ENCODE results near the gene PPFIA3.
A peak's percentile ranks its signal among the peaks of the same experiment; 100 is the strongest.
"Not testable (repeated sequence)": the region's sequence is repeated elsewhere in the genome, so short reads cannot be mapped to it uniquely, and the experiment has no call there.

The PPFIA3 gene

DNA sequence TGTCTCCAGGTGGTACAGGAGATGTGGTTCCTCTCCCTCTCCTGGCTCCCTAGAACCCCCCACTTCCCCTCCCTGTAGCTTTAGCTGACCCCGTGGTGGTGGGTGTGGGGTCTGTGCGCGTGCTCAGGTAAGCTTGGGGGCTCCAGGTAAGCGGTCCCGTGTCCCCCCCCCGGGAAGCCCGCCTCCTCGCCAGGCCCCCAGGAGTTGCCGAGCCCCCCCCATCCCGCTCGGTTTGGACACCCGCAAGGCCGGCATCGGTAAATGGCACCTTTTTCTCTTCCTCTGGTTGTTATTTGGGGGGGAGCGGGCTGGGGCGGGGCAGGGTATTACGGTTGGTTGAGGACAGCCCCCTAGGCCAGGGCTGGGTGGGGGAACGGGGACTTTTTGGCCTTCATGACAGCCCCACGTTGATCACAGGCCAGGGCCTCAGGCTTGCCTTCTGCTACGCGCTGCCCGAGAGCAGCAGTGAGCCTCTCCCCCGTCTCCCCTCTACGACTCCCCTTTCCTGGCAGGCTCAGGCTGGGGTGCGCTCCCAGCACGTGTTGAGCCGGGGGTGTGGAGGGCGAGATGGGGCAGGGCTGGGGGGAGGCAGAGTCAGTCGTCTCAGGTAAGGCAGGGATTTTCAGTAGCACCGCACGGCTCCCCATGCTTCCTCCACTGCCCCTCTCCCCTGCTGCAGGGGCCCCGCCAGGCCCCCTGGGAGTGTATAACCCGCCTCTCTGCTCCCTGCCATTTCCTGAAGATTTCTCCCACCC lies 15.8 kb upstream of the PPFIA3 start:
- DNase-seq = no peak

DNA sequence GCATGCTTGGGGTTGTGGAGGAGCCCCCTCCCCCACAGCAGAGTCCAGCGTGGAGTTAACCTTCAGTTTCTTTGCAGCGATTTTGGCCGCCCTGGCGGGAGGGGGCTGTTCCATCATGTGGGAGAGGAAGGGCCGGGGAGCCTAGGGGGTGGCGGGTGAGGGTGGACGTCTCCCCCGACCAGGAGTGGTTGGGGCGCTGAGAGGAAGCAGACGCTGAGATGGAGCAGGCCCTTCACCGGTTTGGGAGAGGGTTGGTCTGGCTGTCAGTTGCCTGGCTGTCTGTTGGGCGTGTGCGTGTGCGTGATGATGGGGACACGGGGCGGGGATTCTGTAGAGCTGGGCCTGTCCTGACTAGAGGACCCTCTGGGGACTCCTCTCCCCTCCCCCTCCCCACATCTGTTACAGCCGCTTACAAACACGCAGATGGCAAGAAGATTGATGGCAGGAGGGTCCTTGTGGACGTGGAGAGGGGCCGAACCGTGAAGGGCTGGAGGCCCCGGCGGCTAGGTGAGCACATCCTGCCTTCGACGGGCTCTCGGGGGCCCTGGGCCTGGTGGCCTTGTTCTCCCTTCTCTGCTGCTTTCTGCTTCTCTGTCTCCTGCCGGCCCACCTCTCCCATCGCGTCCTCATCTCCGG lies 15.0 kb upstream of the PPFIA3 start:
- no peak for DNase-seq

DNA sequence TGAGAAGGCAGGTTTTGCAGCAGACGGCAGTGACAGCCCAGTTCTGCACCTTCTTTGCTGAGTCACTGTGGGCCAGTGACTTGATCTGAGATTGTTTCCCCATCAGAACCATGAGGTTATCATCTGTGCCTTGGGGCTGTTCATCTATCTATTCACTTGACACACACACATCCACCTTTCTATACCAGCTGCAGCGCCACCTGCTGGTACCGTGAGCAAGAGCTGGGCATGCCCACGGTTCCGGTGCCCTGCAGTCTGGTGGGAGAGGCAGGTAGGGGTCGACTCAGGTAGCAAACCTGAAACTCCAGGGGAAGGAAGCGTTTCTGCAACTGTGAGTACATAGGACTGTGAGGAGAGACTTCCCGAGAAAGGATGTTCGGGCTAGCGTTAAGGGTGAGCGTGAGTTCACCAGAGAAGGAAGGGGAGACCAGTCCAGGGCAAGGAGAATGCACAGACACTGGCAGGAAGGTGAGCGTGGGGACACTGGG lies 12.7 kb upstream of the PPFIA3 start:
- DNase-seq = no peak

DNA sequence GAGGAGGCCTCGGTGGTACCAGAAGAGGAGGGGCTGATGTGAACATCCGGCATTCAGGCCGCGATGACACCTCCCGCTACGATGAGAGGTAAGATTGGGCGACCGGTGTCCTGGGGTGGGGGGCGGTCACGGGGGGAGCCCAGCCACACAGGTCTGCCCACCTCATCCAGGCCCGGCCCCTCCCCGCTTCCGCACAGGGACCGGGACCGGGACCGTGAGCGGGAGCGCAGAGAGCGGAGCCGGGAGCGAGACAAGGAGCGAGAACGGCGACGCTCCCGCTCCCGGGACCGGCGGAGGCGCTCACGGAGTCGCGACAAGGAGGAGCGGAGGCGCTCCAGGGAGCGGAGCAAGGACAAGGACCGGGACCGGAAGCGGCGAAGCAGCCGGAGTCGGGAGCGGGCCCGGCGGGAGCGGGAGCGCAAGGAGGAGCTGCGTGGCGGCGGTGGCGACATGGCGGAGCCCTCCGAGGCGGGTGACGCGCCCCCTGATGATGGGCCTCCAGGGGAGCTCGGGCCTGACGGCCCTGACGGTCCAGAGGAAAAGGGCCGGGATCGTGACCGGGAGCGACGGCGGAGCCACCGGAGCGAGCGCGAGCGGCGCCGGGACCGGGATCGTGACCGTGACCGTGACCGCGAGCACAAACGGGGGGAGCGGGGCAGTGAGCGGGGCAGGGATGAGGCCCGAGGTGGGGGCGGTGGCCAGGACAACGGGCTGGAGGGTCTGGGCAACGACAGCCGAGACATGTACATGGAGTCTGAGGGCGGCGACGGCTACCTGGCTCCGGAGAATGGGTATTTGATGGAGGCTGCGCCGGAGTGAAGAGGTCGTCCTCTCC lies 11.5 kb upstream of the PPFIA3 start:
- DNase-seq = no peak

DNA sequence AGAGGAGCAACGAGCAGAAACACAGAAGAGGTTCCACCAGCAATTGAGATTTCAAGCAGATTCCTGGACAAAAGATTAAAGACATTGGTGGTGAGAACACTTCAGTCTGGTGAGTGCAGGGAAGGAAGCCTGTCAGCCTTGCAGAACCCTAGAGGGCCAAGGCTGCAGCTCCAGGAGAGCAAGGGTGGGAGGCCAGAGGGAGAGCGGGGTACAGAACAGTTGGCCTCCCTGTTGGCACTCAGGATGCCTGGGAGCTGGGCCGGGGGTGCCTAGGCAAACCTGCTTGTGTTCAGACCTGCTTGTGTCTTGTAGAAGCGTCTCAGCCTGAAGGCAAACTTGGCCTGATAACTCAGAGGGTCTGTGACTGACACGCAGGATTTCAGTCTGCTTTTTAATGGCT lies 10.3 kb upstream of the PPFIA3 start:
- DNase-seq = no peak

DNA sequence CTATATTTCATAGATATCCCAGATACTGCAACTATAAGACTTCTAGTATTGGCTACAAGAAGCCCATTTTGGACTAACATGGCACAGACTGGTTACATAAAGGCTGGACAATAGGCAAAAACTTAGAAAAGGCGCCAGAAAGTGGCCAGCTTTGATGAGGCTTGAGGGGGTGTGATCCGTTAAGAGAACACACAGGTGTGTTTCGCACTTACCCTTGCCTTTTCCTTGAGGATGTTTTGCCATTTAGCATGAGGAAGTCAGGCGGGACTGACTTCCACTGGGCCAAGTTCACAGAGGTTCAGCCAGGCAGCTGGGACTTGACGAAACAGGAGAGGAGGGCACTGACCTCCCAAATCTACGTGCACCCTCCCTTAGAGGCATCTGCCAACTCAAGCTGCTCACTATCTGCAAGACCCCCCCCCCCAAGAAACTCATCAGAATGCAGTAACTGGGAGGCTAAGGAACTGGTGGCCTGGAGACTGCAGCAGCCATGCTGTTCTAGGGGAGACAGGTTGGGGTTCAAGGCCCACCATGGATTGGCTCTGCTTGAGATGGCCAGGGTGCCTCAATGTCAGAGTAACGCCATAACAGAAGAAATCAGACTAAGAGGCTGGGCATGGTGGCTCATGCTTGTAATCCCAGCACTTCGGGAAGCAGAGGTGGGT lies 9.6 kb upstream of the PPFIA3 start:
- no peak for DNase-seq

DNA sequence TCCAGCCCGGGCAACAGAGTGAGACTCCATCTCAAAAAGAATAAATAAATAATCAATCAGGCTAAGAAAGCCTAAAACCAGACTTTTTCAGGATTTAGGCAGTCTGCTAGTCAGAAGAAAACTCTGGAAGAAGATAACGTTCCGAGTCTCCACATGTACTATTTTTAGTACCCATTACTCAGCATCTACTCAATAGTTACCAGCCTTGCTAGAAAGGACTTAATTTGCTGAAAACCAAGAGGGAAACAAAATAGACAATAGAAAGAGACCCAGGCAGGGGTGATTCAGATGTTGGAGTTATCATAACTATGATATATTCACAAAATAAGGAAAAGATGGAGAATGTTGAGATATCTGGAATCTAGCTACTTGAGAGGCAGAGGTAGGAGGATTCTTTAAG lies 8.8 kb upstream of the PPFIA3 start:
- no peak for DNase-seq

DNA sequence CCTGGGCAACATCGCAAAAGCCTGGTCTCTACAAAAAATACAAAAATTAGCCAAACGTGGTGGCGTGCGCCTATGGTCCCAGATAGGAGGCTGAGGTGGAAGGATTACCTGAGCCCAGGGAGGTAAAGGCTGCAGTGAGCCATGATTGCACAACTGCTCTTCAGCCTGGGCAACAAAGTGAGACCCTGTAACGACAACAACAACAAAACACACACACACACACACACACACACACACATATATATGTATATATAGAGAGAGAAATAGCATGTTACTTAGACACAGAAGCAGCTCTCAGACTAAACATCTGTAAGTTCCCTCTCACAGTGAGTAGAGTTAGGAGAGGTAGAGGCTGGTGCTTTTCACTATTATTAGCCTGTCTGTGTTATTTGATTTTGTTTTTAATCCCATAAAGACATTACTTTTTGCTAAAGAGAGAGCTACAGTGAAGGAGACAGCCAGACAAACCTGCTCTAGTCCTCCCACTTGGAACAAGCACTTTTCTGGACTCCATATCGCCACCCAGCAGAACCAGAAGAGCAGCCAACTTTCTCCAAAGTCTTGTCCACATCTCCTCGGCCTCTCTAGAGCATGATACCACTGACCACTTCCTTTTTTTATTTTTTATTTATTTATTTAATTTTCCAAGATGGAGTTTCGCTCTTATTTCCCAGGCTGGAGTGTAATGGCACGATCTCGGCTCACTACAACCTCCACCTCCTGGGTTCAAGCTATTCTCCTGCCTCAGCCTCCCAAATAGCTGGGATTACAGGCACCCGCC lies 7.9 kb upstream of the PPFIA3 start:
- DNase-seq = no peak

DNA sequence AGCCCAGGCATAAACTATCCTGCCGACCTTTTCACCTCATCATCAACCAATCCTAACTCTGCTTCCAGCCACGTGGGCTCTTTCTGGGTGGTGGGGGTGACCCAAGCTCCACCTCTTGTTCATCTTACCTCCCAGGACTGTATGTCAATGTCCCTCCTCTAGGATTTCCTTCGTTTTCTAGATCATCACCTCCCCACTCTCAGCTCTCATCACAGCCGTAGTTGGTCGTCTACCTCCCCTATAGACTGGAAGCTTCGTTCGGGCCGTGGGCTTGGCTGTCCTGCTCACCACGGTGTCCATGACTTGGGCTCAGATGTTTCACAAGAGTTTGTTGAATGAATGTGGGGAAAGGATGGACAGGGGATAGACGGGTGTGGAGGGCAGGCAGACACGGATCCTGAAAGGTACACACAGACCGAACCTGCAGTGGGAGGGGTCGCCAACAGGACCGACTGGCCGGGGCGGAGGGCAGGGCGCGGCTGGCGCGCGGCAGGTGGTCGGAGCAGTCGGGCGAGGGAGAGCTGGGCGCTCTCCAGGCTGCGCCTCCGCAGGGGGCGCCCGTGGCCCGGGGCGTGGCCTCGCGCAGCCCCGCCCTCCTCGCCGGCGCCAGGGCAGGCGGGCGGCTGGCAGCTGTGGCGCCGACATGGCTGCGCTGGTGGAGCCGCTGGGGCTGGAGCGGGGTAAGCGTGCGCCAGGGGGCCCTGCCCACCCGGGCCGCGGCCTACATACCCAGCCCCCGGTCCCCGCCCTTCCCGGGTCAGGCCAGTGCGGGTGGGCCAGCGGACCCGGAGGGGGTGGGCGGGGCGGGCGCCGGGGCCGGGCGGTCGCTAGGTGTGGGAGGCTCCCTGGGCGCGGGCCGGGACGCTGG lies 5.3 kb upstream of the PPFIA3 start, which contains the start of gene LIN7B:
LIN7B (plus strand) TSS at position 609 of the 868 bp plus-strand sequence; CDS start at position 644, 35 bp downstream.
- peak; percentile 25 for DNase-seq

DNA sequence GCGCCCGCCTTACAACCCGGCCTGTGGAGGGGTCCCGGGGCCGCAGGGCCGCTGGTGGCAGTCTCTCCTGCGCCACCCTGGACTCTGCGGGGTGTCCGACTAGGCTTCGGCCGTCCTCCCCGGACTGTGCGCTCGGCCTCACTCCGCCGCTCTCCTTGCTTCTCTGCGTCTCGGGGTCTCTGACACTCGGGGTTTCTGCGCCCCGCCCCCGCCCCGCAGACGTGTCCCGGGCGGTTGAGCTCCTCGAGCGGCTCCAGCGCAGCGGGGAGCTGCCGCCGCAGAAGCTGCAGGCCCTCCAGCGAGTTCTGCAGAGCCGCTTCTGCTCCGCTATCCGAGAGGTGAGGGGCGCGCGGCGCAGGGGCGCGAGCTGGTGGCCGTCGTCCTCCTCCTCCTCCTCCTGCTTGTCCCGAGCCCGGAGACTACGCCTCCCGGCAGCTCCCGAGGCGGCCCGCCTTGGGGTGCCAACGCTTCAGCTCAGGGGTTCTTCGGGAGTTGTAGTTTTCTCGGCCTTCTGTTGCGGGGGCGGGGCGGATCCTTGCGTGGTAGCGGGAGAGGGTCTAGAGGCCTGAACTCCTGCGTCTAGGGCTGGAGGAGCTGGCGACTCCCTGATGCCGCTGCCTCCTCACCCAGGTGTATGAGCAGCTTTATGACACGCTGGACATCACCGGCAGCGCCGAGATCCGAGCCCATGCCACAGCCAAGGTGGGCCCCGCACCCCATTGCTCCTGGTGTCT lies 4.5 kb upstream of the PPFIA3 start:
- no peak for DNase-seq

DNA sequence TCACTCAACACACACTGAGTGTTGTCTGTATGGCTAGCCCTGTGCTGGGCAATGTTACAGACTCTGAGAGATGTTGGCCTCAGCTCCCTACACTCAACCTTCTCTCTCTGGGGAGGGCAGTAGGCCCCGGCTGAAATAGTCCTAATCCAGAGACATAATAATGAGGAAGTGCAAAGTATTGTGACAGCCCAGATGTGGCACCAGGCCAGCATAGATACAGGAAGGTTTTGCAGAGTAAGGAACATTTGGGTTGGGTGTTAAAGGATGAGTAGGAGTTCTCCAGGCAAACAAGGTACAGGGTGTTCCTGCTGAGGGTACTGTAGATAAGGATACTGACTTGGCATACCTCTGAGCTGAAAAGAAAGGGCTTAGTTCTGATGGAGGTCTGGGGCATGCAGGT lies 2.8 kb upstream of the PPFIA3 start:
- no peak for DNase-seq

DNA sequence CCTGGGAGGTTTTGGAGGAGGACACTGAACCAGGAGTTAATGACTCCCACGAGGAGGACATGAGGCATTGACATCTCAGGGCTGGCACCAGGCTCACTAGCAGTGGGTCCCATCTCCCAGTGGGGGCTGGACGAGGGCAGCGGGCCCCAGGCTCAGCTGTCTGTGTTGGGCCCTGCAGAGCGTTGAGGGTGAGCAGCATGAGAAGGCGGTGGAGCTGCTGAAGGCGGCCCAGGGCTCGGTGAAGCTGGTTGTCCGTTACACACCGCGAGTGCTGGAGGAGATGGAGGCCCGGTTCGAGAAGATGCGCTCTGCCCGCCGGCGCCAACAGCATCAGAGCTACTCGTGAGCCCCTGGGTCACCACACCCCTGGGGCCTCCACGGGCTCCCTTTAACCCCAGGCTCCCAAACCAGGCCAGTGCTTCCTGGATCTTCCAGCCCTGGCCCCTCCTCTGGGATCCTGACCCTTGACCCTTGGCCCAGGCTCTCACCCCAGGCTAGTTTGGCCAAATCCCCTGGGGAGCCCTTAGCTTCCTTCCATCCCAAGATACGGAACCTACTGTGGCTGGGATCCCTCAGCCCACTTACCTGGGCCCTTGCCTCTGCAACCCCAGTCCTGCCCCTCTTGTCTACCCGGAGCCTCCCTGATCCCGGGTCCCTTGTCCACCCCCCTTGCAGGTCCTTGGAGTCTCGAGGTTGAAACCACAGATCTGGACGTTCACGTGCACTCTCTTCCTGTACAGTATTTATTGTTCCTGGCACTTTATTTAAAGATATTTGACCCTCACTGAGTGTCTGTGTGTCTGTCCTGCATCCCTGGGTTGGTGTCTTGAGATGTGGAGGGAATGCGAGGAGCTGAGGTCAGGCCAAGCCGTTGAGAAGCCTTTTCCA lies 1.4 kb upstream of the PPFIA3 start:
- DNase-seq = no peak

DNA sequence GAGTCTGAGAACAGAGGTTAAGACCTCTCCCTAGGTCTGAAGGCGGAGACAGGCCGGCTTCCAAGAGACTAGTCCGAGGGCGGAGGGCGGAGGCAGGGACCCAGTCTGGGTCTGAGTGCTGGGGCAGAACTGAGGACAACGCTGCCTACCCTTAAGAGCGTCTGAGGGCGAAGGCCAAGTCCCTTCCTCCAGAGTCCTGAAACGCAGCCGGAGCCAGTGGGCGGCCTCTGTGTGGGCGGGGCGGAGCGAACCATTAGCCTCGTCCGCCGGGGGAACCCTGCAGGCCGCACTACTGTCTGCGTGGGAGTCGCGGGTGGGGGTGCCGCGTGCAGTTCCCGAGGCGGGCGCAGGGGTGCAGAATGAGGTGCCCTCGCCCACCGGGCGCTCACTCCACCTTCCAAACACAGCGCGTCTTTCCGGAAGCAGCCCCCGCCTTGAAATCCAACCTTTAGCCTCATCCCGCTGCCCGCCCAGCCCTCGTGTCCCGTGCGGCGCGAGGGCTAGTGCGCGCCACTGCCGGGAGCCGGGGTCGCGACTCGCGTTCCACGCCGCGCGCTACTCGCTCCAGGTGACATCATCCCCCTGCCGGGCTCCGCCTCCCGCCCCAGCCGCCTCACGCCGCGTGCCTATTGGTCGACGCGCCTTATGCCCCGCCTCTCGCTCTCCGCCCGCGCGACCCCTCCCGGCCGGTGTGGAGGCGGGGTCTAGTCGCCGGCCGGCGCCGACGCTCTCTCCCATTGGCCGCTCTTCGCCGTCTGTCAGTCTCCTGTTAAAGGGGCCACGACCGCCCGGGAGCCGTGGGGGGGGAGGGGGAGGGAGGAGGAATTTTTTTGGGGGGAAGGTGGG lies 556 bp upstream of the PPFIA3 start, which contains the start of gene C19orf73:
C19orf73 (minus strand) TSS at position 579 of the 846 bp plus-strand sequence; CDS start at position 458, 121 bp downstream.
- DNase-seq = peak; percentile 61

DNA sequence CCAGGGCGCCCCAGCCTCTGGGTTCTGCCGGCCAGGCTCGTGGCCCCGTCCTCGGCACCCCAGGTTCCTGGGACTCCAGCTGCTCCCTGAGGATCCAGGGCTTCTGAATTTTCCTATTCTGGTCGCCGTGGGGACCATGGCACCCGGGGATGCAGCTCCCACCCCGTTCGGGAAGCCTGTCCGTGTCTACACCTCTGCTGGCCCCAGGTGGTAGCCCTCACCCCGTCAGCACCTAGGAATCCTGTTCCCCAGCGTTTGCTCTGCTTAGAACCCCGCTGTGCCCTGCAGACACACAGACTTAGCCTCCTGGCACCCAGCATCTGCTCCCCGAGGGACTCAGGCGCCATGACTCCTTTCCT lies 960 bp downstream of the PPFIA3 start:
- no peak for DNase-seq

DNA sequence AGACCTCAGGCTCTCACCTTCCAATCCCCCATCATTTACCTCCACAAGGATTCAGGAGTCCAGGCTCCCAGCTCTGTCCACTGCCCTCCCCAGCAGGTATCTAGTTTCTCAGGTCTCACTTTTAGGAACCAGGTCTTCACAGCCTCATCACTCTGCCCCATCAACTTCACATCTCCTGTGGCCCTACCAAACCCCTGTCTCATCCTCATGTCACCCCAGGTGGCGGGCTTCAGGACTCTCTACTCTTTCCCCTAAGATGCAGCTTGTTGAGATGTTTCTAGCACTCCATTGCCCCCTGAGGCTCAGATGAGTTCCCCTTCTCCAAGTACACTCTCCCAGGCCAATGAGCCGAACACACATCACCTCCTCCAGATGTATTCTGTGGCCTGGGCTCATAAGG lies 1.5 kb downstream of the PPFIA3 start:
- no peak for DNase-seq

DNA sequence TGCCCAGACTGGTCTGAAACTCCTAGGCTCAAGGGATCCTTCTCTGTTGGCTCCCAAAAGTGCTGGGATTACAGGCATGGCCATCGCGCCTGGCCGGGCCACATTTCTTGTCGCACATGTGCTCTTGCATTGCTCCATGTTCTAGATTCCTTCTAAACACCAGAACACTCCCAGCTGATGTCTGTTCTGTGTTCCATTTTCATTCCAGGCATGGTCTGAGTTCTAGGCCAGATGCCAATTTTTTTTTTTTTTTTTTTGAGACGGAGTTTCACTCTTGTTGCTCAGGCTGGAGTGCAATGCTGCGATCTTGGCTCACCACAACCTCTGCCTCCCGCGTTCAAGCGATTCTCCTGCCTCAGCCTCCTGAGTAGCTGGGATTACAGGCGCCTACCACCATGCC lies 2.5 kb downstream of the PPFIA3 start:
- not testable (repeated sequence) for DNase-seq

DNA sequence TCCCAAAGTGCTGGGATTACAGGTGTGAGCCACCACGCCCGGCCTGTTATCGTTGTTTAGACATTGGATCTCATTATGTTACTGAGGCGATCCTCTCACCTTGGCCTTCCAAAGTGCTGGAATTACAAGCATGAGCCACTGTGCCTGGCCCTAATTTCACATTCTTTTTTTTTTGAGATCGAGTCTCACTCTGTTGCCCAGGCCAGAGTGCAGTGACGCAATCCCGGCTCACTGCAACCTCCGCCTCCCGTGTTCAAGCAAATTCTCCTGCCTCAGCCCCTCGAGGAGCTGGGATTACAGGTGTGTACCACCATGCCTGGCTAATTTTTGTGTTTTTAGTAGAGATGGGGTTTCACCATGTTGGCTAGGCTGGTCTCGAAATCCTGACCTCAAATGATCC lies 3.9 kb downstream of the PPFIA3 start:
- DNase-seq = not testable (repeated sequence)

DNA sequence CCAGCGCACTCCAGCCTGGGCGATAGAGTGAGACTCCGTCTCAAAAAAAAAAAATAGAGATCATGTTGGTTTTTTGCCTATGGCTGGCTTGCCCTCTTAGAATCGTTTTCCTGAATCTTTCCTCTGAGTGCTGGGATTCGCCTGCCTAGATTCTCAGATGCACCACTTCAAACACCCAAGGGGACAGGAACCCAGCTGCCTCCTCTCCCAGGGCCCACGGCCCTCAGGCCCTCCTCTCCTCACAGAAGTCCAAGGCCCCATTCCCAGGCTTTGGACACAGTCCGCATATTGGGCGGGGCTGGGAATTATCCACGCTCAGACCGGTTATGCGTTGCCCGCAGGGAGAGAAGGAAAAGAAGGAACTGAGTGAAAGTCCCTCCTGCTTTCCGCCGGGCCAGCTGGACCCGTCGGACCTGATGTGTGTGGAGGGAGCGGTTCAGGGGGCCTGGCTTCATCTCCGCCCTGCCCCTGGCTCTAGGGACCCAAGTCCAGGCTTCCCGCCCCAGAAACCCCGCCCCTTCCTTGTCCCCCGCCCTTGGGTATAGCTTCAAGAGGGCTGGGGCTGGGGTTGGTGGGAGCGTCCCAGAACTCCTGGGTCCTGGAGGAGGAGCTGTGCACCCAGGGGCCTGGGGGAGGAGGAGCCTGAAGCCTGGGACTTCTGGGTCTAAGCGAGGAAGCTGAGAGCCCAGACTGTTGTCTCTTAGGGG lies 5.8 kb downstream of the PPFIA3 start:
- DNase-seq = no peak

Data from SIG-M5 (cell line).